Body of pancreas (tissue), 4 donors: Measurements from ENCODE around the gene NOC2L.

Experiments
- POLR2A ChIP-seq, 3 donors: fragments of 450-650 bp; IDR thresholded peaks; one replicate each; pipeline ENCODE4 v1.6.1; 2016; ENCODE audit warnings: antibody characterized with exemption in 3 of 3, mild to moderate bottlenecking in 2 of 3
- TF ChIP-seq, protein P1 (sequence below), 7 experiments: fragments of 450-650 bp in 4 of 7; fragments of 200-600 bp in 3 of 7; sonication (generic) in 3 of 7; IDR thresholded peaks; one replicate each; pipeline ENCODE4 v1.5.1; 2016 to 2019; ENCODE audit warnings: antibody characterized with exemption in 7 of 7

DNA sequence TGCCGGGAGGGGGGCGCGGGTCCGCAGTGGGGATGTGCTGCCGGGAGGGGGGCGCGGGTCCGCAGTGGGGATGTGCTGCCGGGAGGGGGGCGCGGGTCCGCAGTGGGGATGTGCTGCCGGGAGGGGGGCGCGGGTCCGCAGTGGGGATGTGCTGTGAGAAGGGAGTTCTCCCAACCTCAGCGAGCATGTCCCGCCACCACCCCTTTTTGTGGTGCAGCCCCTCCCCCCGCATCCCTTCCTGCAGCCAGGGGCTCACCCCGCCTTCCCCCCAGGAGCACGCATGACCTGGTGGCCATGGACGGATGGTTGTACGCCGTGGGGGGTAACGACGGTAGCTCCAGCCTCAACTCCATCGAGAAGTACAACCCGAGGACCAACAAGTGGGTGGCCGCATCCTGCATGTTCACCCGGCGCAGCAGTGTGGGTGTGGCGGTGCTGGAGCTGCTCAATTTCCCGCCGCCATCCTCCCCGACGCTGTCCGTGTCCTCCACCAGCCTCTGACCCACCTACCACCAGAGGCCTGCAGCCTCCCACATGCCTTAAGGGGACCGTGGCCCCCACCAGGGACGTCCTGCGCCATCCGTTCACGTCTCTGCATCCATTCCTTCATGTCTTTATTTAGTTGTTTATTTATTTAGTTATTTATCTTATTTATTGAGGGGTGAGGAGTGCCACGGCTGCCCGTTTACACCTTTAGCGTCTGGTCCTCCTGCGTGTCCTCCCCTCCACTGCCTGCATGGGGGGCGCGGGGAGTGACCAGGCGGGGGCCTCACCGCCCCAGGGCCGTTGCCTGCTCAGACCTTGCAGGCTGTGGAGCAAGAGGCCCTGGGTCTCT is 5.9 kb upstream of the NOC2L start:
- TF ChIP-seq, protein P1, sequence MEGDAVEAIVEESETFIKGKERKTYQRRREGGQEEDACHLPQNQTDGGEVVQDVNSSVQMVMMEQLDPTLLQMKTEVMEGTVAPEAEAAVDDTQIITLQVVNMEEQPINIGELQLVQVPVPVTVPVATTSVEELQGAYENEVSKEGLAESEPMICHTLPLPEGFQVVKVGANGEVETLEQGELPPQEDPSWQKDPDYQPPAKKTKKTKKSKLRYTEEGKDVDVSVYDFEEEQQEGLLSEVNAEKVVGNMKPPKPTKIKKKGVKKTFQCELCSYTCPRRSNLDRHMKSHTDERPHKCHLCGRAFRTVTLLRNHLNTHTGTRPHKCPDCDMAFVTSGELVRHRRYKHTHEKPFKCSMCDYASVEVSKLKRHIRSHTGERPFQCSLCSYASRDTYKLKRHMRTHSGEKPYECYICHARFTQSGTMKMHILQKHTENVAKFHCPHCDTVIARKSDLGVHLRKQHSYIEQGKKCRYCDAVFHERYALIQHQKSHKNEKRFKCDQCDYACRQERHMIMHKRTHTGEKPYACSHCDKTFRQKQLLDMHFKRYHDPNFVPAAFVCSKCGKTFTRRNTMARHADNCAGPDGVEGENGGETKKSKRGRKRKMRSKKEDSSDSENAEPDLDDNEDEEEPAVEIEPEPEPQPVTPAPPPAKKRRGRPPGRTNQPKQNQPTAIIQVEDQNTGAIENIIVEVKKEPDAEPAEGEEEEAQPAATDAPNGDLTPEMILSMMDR (IDR thresholded peaks at IDR 0.05): no peak
- TF ChIP-seq POLR2A (IDR thresholded peaks at IDR 0.05): no peak
